Fibroblast of villous mesenchyme (primary cell): ENCODE data around the gene DGKG. TPM values are rescaled to one million over a fixed set of nuclear protein-coding genes. Genes with fewer than 3 reads are reported as not detected.

ENCODE experiments used
- DNase-seq: peaks from one replicate; pipeline ENCODE4 v3.0.0-alpha.2; 2010; ENCODE audit warnings: low read depth
- H3K4me3 ChIP-seq: 2 replicates; pipeline ENCODE4 v1.5.1; 2011; ENCODE audit warnings: low read depth, mild to moderate bottlenecking, low read length
- total RNA-seq: library from RNA; depleted of rRNA; stranded (reverse); fragments of >200 nt; gene quantifications from 2 replicates; pipeline ENCODE4 v1.2.3, GENCODE V29; 2012
- TF ChIP-seq, protein P1 (sequence below): IDR thresholded peaks from 2 replicates; pipeline ENCODE4 v1.5.1; 2012; ENCODE audit warnings: low read depth, mild to moderate bottlenecking, low read length; ENCODE audit not compliant: insufficient read depth

DGKG gene
- total RNA-seq, 1 donor: under 0.01 TPM

DNA sequence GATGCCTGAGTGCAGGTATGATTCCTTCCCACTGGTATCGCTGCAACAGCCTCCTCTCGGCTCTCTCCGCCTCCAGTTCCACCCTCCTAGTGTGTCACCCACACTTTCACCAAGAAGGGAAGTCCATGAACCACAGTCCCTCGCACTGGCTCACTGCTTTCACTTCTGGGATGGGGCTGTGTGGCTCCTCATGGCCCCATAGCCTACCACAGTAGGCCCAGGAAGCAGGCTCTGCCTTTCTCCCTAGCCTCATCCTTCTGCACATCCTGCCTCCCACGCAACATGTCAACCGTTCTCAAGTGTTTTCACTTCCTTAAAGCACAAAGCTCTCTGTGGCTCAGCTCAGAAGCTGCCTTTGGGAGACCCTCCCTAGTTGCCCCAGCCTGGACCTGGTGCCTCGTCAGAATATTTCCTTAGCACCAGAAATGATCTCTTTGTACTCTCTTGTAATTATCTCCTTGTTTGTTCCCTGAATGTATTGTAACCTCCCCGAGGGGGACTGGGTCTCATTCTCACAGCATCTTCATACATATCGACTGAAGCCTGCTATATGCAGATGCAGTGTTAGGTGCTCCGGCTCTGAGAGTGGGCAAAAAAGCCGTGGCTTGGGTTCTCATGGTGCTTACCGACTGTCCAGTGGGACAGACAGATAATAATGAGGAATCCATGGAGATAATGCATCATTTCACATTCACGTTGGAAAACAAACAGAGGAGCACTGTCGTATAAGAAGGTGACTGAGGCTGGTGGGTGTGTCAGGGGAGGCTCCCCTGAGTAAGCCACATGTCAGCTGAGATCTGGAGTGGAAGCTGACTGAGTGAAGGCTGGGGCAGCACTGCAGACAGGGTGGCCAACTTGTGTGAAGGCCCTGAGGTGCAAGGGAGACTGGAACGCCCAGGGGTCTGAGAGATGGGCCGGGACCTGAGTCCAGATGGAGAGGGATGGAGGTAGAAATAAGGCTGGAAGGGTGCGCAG lies 107.1 kb downstream of the DGKG start:
- DNase-seq: no peak
- TF ChIP-seq, protein P1, sequence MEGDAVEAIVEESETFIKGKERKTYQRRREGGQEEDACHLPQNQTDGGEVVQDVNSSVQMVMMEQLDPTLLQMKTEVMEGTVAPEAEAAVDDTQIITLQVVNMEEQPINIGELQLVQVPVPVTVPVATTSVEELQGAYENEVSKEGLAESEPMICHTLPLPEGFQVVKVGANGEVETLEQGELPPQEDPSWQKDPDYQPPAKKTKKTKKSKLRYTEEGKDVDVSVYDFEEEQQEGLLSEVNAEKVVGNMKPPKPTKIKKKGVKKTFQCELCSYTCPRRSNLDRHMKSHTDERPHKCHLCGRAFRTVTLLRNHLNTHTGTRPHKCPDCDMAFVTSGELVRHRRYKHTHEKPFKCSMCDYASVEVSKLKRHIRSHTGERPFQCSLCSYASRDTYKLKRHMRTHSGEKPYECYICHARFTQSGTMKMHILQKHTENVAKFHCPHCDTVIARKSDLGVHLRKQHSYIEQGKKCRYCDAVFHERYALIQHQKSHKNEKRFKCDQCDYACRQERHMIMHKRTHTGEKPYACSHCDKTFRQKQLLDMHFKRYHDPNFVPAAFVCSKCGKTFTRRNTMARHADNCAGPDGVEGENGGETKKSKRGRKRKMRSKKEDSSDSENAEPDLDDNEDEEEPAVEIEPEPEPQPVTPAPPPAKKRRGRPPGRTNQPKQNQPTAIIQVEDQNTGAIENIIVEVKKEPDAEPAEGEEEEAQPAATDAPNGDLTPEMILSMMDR: no peak
- no peak overlapping the region for H3K4me3 ChIP-seq

DNA sequence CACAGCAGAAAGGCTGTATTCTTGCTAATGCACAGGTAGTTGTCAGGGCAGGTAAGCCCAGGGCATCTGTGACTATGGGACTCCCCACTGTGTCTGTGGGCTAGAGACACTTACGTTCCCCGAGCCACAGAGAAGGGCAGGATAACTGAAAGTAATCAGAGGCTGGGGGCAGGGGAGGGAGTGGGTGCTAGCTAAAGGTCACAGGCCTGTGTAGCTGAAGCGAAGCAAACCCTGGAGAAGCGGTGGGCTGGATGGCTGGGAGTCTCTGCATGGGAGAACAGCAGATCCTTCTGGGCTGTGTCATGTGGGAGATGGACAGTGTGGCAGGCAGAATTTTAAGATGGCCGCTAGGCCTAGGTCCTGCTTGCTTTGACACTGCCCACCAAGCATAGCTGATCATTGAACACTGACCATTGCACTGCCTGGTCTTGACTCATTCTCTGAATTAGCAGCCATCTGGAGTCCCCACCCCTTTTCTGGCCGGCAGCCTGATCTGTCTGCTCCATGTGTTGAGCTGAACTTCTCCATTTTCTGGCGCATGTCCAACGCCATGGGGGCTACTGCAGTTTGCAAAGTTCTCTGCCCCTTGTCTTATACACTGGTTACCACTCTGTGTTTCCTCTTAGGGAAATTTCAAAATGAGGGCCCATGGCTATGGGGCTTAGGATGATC lies 110.0 kb downstream of the DGKG start:
- TF ChIP-seq, protein P1: no peak
- no peak for DNase-seq
- H3K4me3 ChIP-seq: no peak overlapping the region

DNA sequence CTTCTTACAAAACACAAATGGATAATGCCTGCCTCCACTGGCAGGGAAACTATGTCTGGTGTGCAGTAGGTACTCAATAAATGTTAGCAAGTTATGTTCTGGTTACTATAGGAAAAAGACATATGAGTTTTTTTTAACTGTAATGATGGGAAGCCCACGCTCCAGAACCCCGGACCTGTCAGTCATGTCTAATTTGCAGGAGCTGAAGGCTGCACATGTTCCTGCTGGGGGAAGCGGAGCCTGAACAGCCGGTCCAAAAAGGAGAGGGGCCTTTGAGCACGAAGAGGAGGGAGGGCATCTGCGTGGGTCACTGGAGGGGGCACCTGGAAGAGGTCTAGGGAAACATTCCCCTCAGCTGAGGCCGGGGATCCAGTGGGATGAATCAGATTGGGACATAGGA lies 113.2 kb downstream of the DGKG start:
- no peak for DNase-seq

DNA sequence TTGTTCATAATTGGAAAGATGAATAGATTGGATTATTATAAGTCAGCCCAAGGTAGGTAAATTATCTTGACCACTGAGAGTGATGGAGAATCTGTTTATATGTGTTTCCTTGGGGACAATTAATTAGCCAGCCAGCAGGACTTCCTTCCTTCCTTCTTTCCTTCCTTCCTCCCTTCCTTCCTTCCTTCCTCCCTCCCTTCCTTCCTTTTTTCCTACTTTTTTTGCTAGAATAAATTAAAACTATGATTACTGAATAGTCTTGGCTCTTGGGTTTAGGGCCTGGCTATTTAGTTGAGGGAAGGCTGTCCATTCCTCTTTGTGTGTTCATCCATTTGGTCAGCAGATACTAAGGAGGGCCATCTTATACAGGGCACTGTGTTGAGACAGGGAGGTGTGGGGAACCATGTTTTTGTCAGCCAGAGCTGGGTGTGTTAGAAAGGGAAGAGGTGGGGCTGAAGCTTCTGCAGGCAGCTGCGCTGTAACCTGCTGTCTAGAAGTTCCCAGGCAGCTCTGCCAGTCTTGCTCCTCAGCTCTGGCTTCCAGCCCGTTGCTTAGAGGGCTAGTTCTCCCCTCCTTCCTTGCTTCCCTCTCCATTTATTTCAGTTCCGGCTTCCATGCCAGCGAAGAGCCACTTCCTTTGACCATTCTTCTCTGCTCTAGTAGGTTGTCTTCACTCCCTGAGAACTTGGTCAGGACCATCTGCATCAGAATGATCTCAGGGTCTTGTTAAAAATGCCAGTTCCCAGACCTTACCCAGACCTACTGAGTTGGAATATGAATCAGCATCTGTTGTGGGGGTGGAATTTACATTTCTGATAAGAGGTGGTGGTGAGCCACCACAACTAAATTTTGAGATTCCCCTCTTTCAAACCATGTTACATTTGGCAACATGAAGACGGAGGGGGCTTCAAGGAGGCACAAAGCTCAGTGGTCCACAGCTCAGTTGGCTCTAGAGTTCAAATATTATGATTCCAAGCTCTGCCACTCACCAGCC lies 113.9 kb downstream of the DGKG start:
- no peak overlapping the region for H3K4me3 ChIP-seq
- no peak for DNase-seq
- TF ChIP-seq, protein P1: no peak

More for the DNA sequence above, 113.2 kb downstream of the DGKG start:
- TF ChIP-seq, protein P1: no peak
- H3K4me3 ChIP-seq: no peak overlapping the region

DNA sequence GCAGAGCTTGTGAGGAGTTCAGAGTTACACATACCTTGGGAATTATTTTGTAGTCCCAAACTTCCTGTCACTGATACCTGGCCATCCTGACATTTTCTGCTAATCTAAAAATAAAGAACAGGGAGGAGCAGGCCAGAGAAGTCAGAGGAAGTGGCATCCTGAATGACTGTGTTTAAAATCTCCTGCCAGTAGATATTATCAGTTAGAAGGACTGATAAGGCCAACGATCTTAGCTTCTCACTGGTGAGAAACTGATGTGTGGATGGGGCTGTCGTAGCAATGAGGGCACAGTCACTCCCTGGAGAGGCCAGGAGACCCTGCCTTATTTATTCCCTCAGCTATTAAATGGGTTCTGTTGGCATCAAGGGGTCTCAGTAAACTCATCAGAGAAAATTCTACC lies 115.1 kb downstream of the DGKG start:
- TF ChIP-seq, protein P1: no peak
- no peak for DNase-seq
- no peak overlapping the region for H3K4me3 ChIP-seq

DNA sequence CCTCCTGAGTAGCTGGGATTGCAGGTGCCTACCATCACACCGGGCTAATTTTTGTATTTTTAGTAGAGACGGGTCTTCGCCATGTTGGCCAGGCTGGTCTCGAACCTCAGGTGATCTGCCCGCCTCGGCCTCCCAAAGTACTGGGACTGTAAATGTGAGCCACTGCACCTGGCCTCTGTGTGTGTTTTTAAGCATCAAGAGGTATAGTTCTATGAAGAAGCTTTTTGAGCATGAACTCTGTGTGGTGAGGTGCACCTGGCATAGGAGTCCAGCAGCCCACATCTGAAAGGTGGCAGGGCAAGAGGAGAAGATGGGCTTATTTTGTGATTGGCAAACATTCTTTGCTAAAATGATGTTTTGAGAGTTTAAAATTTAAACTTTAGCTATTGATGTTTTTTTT lies 118.0 kb downstream of the DGKG start:
- TF ChIP-seq, protein P1: no peak
- DNase-seq: no peak
- no peak overlapping the region for H3K4me3 ChIP-seq
